HG02884 (cell line): ENCODE data around the gene PRAC1.

ENCODE experiments used
- ATAC-seq: cut with Tn5 transposase; IDR thresholded peaks from one replicate; pipeline ENCODE4 v1.9.1; 2021; ENCODE audit warnings: mild to moderate bottlenecking, moderate library complexity; ENCODE audit not compliant: unreplicated experiment

PRAC1 gene

GRCh38 chr17:48715496-48716399 is 6.6 kb downstream of the PRAC1 start:
- ATAC-seq, result no peak

- ATAC-seq, result no peak
Observed at GRCh38 chr17:48711128-48711527, 11.2 kb downstream of the PRAC1 start.

- no peak for ATAC-seq
Observed at GRCh38 chr17:48704361-48705248, 17.7 kb downstream of the PRAC1 start.

GRCh38 chr17:48701864-48702532 is 20.3 kb downstream of the PRAC1 start:
- ATAC-seq, result no peak

GRCh38 chr17:48693178-48693577 is 29.1 kb downstream of the PRAC1 start:
- no peak for ATAC-seq

DNA sequence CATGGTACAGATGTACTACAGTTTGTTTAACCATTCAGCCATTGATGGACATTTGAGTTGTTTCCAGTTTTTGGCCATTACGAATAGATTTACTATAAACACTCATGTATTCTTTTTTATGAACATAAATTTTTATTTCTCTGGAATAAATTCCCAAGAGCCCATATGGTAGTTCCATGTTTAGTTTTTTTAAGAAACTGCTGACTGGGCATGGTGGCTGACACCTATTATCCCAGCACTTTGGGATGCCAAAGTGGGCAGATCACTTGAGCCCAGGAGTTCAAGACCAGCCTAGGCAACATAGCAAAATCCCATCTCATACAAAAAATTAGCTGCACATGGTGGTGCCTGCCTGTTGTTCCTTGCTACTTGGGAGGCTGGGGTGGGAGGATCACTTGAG is 30.3 kb downstream of the PRAC1 start:
- no peak for ATAC-seq

DNA sequence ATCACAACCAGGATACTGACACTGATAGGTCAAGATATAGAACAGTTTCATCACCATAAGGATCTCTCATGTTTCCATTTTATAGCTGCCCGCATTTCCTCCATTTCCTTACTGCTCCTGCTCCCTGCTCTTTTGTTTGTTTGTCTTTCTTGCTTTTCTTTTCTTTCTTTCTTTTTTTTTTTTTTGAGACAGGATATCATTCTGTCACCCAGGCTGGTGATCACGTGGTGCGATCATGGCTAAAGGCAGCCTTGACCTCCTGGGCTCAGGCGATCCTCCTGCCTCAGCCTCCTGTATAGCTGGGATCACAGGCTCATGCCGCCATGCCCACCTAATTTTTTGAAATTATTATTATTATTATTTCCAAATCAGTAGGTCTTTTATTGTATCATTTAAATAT is 31.7 kb downstream of the PRAC1 start:
- ATAC-seq, result no peak

DNA sequence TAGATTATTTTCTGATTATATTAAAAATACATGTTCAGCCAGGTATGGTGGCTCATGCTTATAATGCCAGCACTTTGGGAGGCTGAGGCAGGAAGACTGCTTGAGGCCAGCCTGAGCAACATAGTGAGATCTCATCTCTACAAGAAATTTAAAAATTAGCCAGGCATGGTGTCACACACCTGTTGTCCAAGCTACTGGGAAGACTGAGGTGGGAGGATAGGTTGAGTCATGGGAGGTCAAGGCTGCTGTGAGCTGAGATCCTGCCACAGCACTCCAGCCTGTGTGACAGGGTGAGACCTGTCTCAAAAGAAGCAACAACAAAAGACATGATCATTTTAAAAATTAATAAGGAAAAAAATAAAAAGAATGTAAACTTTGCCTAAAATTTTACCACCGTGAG is 40.7 kb downstream of the PRAC1 start:
- no peak for ATAC-seq

DNA sequence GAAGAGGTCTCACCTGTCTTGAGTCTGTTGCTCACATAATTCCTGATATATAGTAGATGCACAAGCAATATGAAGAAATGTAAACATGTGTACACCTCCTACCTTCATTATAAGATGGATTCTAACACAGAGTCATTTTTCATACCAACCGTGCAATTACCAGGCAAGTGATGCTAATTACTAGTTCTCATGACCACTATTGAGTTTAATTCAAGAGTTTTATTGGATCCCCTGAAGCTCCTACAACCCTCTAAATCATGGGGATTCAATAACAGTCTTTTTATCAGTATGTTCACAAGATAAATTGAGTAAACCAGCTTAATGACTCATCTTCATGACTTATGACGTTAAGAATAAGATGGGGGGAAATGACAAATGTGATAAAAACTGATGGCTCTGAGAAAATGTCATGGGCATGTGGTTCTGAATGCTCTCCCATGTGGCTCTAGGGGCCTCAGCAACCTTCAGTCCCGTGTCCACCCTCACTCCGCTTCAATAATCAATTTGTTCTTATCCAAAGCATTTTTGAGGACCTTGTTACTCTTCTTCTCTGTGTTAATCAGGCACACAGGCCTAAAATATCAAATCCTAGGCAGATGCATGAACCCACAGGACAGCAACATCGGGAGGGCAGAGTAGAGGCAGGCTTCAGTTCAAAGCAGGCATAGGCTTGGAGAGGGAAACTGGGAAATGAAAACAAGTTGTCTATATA is 42.8 kb downstream of the PRAC1 start:
- ATAC-seq, result no peak

GRCh38 chr17:48678141-48678971 is 44.0 kb downstream of the PRAC1 start:
- no peak for ATAC-seq

DNA sequence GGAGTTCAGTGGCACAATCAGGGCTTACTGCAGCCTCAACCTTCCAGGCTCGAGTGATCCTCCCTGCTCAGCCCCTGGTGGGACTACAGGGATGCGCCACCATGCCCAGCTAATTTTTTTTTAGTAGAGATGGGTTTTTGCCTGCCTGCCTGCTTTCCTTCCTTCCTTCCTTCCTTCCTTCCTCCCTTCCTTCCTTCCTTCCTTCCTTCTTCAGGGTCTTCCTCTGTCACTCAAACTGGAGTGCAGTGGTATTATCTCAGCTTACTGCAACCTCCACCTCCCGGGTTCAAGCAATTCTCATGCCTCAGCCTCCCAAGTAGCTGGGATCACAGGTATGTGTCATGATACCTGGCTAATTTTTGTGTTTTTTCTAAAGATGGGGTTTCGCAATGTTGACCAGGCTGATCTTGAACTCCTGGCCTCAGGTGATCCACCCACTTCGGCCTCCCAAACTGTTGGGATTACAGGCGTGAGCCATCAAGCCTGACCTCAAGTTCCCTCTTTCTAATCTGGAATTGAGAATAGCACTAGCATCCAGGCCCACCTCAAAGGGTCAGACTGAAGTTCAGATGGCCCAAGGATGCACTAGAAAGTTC is 45.3 kb downstream of the PRAC1 start:
- ATAC-seq, result no peak

GRCh38 chr17:48672340-48672739 is 50.0 kb downstream of the PRAC1 start:
- no peak for ATAC-seq
